Bone marrow (tissue), 2 donors: ENCODE measurements around the gene RNF207.

Experiments
- DNase-seq, 2 donors: peaks; one replicate each; lab custom pipeline; 2025; lab: John Stamatoyannopoulos, UW

RNF207 gene

GRCh38 chr1:6269720-6270400 is 63.9 kb downstream of the RNF207 start:
- no peak for DNase-seq

DNA sequence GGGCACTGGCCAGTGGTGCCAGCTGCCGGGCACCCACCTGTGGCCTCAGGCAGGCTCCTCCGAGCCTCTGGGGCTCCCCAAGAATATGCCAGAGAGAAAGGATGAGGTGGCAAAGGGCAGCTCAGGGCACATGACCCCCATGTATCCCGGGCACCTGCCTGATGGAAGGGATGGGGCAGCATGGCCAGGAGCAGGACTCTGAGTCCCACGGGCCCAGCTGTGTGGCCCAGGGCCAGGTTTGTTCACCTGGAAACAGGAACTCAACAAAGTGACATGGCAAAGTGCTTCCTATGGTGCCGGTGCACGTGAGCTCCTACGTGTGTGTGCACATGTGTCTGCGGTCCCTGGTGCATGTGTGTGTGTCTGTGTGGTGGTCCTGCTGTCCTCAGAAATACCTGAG is 64.5 kb downstream of the RNF207 start:
- DNase-seq, result no peak
